Activated T-cell treated with anti-CD3 and anti-CD28 coated beads, Interleukin-2, amount 50 U/mL, for 72 hours (primary cell): ENCODE data around the gene ESYT1. TPM values are rescaled to one million over a fixed set of nuclear protein-coding genes. Genes with fewer than 3 reads are reported as not detected.

Source experiments
- ATAC-seq, 2 donors: fragments of 150-1000 bp; cut with Tn5 transposase; replicated peaks in 1 of 2; 2 replicates each; pipeline ENCODE4 v1.10.0; 2021; ENCODE audit warnings: moderate library complexity in 2 of 2, mild to moderate bottlenecking in 1 of 2
- DNase-seq, 2 donors: peaks; one replicate each; pipeline ENCODE4 v3.0.0; 2021 to 2022; ENCODE audit warnings: mixed read lengths in 1 of 2
- H3K27ac Mint-ChIP-seq: one replicate; pipeline ENCODE4 v1.8.0; 2022; ENCODE audit warnings: mild to moderate bottlenecking, moderate library complexity, mixed read lengths
- H3K27me3 Mint-ChIP-seq: one replicate; pipeline ENCODE4 v1.8.0; 2022; ENCODE audit warnings: low read depth, mixed read lengths
- H3K36me3 Mint-ChIP-seq, 2 donors: one replicate each; pipeline ENCODE4 v1.8.0; 2022; ENCODE audit warnings: mixed read lengths in 2 of 2, mild to moderate bottlenecking in 1 of 2; ENCODE audit not compliant: insufficient read depth in 2 of 2
- H3K4me1 Mint-ChIP-seq: one replicate; pipeline ENCODE4 v1.8.0; 2022; ENCODE audit warnings: low read depth, mixed read lengths
- H3K4me3 Mint-ChIP-seq, 2 donors: one replicate each; pipeline ENCODE4 v1.8.0; 2022; ENCODE audit warnings: mild to moderate bottlenecking in 2 of 2, mixed read lengths in 2 of 2, moderate library complexity in 2 of 2
- H3K9me3 Mint-ChIP-seq, 2 donors: one replicate each; pipeline ENCODE4 v1.8.0; 2022; ENCODE audit warnings: mixed read lengths in 2 of 2
- total RNA-seq, 2 donors: library from RNA; stranded (reverse); gene quantifications; one replicate each; pipeline ENCODE4 v1.2.3, GENCODE V29; 2022

Gene ESYT1, protein sequence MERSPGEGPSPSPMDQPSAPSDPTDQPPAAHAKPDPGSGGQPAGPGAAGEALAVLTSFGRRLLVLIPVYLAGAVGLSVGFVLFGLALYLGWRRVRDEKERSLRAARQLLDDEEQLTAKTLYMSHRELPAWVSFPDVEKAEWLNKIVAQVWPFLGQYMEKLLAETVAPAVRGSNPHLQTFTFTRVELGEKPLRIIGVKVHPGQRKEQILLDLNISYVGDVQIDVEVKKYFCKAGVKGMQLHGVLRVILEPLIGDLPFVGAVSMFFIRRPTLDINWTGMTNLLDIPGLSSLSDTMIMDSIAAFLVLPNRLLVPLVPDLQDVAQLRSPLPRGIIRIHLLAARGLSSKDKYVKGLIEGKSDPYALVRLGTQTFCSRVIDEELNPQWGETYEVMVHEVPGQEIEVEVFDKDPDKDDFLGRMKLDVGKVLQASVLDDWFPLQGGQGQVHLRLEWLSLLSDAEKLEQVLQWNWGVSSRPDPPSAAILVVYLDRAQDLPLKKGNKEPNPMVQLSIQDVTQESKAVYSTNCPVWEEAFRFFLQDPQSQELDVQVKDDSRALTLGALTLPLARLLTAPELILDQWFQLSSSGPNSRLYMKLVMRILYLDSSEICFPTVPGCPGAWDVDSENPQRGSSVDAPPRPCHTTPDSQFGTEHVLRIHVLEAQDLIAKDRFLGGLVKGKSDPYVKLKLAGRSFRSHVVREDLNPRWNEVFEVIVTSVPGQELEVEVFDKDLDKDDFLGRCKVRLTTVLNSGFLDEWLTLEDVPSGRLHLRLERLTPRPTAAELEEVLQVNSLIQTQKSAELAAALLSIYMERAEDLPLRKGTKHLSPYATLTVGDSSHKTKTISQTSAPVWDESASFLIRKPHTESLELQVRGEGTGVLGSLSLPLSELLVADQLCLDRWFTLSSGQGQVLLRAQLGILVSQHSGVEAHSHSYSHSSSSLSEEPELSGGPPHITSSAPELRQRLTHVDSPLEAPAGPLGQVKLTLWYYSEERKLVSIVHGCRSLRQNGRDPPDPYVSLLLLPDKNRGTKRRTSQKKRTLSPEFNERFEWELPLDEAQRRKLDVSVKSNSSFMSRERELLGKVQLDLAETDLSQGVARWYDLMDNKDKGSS
- total RNA-seq = 10 to 100 TPM; 74.6 to 84.6 TPM

DNA sequence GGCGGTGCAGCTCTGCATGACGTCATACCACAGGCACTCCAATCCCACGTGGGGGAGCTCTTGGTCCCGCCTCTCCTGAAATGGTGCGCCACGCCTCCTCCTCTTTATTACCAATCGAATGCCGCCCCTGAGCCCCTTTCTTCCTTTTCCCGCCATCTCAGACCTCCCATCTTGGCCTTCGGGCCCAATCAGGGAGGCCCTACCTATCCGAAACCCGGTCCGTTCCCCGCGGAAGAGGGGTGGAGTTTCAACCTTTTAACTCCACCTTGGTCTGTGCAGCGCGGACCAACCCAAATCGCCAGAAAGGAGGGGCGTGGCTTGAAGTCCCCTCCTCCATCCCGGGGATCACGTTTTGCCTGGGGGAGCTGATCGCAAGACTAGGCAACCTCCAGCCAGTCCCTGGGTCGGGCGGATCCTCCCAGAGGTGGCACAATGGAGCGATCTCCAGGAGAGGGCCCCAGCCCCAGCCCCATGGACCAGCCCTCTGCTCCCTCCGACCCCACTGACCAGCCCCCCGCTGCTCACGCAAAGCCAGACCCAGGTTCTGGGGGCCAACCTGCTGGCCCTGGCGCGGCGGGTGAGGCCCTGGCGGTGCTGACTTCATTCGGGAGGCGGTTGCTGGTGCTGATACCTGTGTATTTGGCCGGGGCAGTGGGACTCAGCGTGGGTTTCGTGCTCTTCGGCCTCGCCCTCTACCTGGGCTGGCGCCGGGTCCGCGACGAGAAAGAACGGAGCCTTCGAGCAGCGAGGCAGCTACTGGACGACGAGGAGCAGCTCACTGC is at the start of gene ESYT1:
ESYT1 (plus strand) TSS at position 380 of the 782 bp plus-strand sequence; CDS start at position 433, 53 bp downstream.
- H3K27ac Mint-ChIP-seq = peak within 1 kb of the TSS; percentile 94
- peaks cover 62% of the 10 kb centered on the region for H3K4me1 Mint-ChIP-seq
- H3K36me3 Mint-ChIP-seq = peaks cover 21 to 29% of the 10 kb centered on the region in 2 donors
- ATAC-seq (peak; percentile 93 to 94), DNase-seq (peak; percentile 97 to 99)
- peak within 1 kb of the TSS; percentile 97 to 98 for H3K4me3 Mint-ChIP-seq
- H3K27me3 Mint-ChIP-seq = no peaks in the 10 kb centered on the region
- no peaks in the 10 kb centered on the region for H3K9me3 Mint-ChIP-seq

DNA sequence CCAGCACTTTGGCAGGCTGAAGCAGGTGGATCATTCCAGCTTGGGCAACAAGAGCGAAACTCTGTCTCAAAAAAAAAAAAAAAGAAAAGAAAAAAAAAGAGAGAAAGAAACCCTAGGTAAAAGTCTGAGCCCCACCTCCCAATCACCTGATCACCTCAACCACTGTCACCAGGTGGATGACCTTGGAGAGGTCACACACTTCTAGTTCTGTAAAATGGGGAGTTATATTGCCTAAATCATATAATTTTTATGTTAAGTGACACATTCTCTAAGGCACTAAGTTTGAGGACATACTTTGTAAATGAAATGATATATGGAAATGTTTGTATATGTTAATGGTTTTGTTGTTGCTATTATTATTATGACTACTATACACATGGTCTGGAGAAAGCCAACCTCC is 49.6 kb upstream of the ESYT1 start:
- Mint-ChIP-seq H3K36me3 (no peaks in the 10 kb centered on the region), H3K9me3 (no peaks in the 10 kb centered on the region), H3K4me1 (peaks cover 4% of the 10 kb centered on the region), H3K27me3 (peaks cover 12% of the 10 kb centered on the region), H3K4me3 (peak overlapping the region; percentile 82 to 88), H3K27ac (no peak overlapping the region)
- ATAC-seq (no peak), DNase-seq (no peak)

DNA sequence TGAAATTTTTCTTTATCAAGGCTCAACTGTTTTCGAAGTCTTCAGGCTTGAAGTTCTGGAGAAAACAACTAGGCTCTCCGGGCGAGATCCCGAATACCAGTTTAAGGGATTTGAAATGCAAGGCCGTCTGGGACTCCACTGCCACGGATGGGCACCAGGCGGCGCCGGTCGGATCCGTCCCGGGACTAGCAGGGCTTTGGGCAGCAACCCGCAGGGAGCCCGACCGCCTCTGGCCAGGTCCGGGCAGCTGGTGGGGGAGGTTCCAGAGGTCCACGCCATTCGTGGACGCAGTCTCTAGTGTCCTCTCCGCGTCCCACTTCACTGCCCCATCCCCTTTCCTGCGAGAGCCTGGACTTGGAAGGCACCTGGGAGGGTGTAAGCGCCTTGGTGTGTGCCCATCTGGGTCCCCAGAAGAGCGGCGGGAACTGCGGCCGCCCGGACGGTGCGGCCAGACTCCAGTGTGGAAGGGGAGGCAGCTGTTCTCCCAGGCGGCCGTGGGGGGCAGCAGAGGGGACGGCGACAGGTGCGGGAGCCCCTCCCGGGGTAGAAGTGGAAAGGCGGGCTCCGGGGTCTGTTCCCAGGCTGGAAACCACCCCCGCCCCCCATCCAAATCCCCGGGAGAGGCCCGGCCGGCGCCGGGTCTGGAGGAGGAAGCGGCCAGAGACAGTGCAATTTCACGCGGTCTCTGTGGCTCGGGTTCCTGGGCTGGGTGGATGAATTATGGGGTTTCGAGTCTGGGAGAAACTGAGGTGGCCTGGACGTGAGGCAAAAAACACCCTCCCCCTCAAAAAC is 48.9 kb upstream of the ESYT1 start:
- Mint-ChIP-seq H3K27ac (no peak overlapping the region), H3K36me3 (no peaks in the 10 kb centered on the region)
- ATAC-seq = peak; percentile 57 to 65

DNA sequence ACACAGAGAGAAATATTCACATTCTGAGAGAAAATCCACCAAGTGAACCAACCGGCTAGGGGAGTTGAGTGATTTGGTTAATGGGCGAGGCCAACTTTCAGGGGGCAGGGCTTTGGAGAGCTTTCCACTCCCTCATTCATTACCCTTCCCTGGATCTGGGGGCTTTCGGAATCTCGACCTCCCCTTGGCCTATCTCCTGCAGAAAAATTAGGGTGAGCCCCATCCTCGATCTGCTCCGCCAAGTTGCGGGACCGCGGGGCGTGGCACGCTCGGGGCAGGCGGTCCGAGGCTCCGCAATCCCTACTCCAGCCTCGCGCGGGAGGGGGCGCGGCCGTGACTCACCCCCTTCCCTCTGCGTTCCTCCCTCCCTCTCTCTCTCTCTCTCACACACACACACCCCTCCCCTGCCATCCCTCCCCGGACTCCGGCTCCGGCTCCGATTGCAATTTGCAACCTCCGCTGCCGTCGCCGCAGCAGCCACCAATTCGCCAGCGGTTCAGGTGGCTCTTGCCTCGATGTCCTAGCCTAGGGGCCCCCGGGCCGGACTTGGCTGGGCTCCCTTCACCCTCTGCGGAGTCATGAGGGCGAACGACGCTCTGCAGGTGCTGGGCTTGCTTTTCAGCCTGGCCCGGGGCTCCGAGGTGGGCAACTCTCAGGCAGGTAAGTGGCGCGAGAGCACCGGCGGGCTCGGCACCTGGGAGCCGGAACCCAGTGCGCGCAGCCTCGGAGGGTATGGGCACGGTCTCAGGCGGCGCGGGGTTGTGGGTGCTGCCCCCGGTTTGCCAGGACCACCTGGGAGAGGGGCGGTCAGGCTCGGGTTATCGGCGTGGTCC is 48.1 kb upstream of the ESYT1 start, which contains the start of gene ERBB3:
ERBB3 (plus strand) TSS at position 443 of the 833 bp plus-strand sequence; CDS start at position 579, 136 bp downstream.
- peak within 1 kb of the TSS; percentile 82 to 88 for H3K4me3 Mint-ChIP-seq
- H3K27me3 Mint-ChIP-seq = peaks cover 19% of the 10 kb centered on the region
- ATAC-seq (peak; percentile 88 to 92), DNase-seq (peak; percentile 68 to 78)
- no peaks in the 10 kb centered on the region for H3K36me3 Mint-ChIP-seq
- no peaks in the 10 kb centered on the region for H3K9me3 Mint-ChIP-seq
- no peak within 1 kb of the TSS for H3K27ac Mint-ChIP-seq
- peaks cover 4% of the 10 kb centered on the region for H3K4me1 Mint-ChIP-seq

More for the DNA sequence above, 48.9 kb upstream of the ESYT1 start:
- peaks cover 4% of the 10 kb centered on the region for H3K4me1 Mint-ChIP-seq
- DNase-seq = peak; percentile 63 to 64
- H3K4me3 Mint-ChIP-seq = peak overlapping the region; percentile 82 to 88
- H3K27me3 Mint-ChIP-seq = peaks cover 19% of the 10 kb centered on the region
- H3K9me3 Mint-ChIP-seq = no peaks in the 10 kb centered on the region

DNA sequence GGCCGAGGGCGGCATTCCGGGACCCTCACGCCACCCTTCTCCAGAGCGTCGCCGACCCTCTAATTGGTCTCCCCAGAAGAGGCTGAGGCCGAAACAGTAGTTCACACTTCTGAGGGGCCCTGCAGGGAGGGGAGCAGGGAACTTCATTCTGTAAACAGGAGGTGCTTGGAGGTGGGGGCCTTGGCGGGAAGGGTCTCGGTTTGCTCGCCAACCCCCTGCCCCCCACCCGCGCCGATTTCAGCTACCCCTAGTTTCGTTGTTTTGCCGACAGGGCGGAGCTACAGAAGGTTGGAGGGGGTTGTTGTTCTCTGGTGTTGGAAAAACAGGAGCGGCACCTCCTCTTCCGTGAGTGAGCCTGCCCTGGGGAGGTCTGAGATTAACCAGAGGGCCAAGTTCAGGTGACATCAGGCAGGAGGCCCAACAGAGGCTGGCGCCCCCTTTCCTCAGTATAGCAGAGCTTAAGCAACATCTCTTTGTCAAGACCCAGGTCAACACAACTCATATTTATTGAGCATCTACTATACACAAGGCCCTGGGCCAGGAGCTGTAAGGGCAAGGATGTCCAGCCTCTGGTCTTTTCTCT is 47.4 kb upstream of the ESYT1 start:
- H3K4me1 Mint-ChIP-seq = peaks cover 4% of the 10 kb centered on the region
- H3K36me3 Mint-ChIP-seq = no peaks in the 10 kb centered on the region
- H3K27me3 Mint-ChIP-seq = peaks cover 19% of the 10 kb centered on the region
- H3K9me3 Mint-ChIP-seq = no peaks in the 10 kb centered on the region
- ATAC-seq (no peak), DNase-seq (no peak)
- peak overlapping the region; percentile 82 to 88 for H3K4me3 Mint-ChIP-seq
- H3K27ac Mint-ChIP-seq = no peak overlapping the region

DNA sequence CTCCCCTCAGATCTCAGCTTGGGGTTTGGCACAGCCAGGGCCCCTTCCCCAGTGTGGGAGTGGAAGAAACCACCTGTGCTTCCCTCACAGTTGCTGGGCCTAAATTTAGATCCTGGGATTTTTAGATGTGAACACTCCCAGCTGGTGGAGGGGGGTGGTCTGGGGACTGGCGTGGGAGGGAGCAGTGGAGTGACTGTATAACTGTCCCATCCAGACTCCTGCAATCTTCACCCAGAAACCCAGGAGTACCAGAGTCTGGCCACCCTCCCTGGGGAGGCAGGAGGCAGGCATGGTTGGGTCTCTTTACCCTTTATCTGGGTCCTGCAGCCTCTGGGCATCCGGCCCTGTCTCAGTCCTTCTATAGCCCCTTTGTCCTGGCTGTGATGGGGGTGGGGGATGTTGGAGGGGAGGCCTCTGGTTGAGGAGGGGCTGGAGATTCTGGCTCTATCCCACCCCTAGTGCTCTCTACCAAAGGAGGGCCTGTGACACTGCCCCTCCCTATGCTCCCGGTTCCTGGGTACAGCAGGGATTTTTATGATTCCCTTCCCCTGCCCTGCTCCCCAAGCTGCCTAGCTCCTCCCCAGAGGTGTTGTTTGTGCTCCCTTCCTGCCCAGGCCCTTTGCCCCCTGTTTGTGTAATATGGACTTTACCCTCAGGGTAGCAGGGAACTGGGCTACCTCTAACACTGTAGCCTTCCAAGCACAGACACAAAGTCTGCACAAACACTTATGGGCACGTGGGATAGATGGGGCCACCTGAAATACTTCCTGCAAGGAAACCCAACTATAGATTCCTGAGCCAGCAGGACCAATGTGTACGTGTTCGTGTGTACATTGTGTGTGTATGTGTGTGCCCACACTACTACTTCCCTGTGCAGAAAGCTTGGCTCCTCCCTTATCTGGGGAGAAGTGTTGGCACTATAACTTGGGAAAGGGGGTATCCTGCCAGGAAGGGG is 46.4 kb upstream of the ESYT1 start:
- Mint-ChIP-seq H3K4me3 (peak overlapping the region; percentile 3 to 12), H3K36me3 (no peaks in the 10 kb centered on the region), H3K4me1 (peaks cover 4% of the 10 kb centered on the region), H3K27me3 (peaks cover 19% of the 10 kb centered on the region), H3K27ac (peak overlapping the region; percentile 48), H3K9me3 (no peaks in the 10 kb centered on the region)
- DNase-seq (no peak), ATAC-seq (no peak)

DNA sequence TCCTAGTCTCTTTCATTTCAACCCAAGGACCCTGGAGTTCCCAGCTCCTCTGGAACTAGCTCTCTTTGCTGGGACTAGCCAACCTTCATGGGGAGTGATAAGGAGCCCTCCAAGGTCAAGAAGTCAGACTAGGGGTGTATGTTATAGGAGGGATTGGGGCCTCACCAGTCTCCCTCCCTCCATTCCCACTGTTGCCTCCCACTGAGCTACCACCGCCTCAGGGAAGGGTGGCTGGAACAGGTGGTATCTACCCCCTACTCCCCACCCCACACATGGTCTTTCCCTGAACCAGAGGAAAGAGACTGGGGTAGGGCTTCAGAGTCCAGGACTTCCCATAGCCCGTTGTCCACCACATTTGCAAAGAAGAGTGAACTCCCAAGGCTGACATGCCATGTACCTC is 45.7 kb upstream of the ESYT1 start:
- peaks cover 19% of the 10 kb centered on the region for H3K27me3 Mint-ChIP-seq
- H3K4me1 Mint-ChIP-seq = peaks cover 4% of the 10 kb centered on the region
- no peaks in the 10 kb centered on the region for H3K36me3 Mint-ChIP-seq
- no peak overlapping the region for H3K4me3 Mint-ChIP-seq
- H3K27ac Mint-ChIP-seq = no peak overlapping the region
- DNase-seq (no peak), ATAC-seq (no peak)
- no peaks in the 10 kb centered on the region for H3K9me3 Mint-ChIP-seq

DNA sequence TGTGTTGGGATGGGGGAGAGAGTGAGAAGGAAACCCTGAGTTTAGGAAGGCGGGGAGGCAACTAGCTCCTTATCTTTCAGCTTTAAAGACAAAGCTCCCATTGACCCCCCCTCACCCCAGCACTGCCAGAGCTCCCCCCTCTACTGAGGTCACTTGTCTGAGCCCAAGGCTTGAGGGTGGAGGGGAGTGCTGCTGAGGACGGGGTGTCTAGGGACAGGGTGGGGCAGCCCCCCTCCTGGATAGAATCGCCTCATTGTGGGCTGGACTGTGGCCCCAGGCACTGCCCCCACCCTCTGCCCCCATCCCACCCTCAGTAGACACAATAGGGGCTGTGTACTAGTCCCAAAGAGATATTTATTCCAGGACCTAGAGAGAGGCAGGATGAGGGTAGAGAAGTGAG is 45.1 kb upstream of the ESYT1 start:
- no peak for ATAC-seq
- no peak overlapping the region for H3K27ac Mint-ChIP-seq

DNA sequence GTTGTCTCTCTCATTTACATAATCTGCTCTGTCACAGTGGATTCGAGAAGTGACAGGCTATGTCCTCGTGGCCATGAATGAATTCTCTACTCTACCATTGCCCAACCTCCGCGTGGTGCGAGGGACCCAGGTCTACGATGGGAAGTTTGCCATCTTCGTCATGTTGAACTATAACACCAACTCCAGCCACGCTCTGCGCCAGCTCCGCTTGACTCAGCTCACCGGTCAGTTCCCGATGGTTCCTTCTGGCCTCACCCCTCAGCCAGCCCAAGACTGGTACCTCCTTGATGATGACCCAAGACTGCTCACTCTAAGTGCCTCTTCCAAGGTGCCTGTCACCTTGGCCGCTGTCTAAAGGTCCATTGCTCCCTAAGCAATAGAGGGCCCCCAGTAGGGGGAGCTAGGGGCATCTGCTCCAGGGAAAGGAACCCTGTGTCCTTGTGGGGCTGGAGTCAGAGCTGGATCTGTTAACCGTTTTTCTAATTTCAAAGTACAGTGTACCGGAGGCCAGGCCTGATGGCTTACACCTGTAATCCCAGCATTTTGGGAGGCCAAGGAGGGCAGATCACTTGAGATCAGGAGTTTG is 43.0 kb upstream of the ESYT1 start:
- peak; percentile 48 to 59 for DNase-seq
- H3K36me3 Mint-ChIP-seq = no peaks in the 10 kb centered on the region

More for the DNA sequence above, 45.1 kb upstream of the ESYT1 start:
- Mint-ChIP-seq H3K36me3 (no peaks in the 10 kb centered on the region), H3K9me3 (no peaks in the 10 kb centered on the region), H3K4me1 (peaks cover 4% of the 10 kb centered on the region), H3K27me3 (peaks cover 19% of the 10 kb centered on the region), H3K4me3 (no peak overlapping the region)
- no peak for DNase-seq

DNA sequence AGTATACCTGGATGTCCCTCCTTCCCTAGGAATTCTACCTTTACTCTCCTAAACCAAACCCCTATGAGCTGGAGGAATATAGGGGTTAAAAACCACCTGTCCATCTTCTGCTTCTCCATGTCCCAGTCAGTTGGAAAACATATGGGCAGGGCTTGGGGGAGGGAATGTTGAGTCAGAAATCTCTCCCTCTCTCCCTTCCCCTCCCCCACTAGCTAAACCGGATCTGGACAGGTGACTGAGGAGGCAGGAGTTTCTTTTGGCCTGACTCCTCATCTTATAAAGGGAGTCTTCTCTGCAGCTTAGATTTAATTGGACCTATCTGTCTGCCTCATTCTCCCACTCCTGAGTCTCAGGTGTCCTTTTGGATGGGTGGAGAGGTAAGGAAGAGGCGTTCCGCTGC is 42.0 kb upstream of the ESYT1 start:
- no peak overlapping the region for H3K4me3 Mint-ChIP-seq

More for the DNA sequence above, 43.0 kb upstream of the ESYT1 start:
- Mint-ChIP-seq H3K27me3 (peaks cover 19% of the 10 kb centered on the region), H3K27ac (no peak overlapping the region), H3K4me1 (peaks cover 4% of the 10 kb centered on the region), H3K9me3 (no peaks in the 10 kb centered on the region), H3K4me3 (no peak overlapping the region)
- peak; percentile 46 to 62 for ATAC-seq

More for the DNA sequence above, 42.0 kb upstream of the ESYT1 start:
- H3K9me3 Mint-ChIP-seq = no peaks in the 10 kb centered on the region
- ATAC-seq (no peak), DNase-seq (no peak)
- no peaks in the 10 kb centered on the region for H3K4me1 Mint-ChIP-seq
- H3K27ac Mint-ChIP-seq = no peak overlapping the region
- H3K36me3 Mint-ChIP-seq = no peaks in the 10 kb centered on the region
- H3K27me3 Mint-ChIP-seq = peaks cover 17% of the 10 kb centered on the region
